HG03060 (cell line): ENCODE data around the gene KCTD4.

Experiments
- ATAC-seq: cut with Tn5 transposase; IDR thresholded peaks from one replicate; pipeline ENCODE4 v1.9.1; 2021; ENCODE audit warnings: low read depth, moderate number of reproducible peaks; ENCODE audit not compliant: unreplicated experiment

Gene KCTD4

GRCh38 chr13:45179428-45179827, 21.4 kb downstream of the KCTD4 start:
- ATAC-seq = no peak

- ATAC-seq = no peak
Measured at GRCh38 chr13:45178349-45179162, 22.3 kb downstream of the KCTD4 start.

- no peak for ATAC-seq
Measured at GRCh38 chr13:45174478-45174877, 26.4 kb downstream of the KCTD4 start.

GRCh38 chr13:45168555-45168930, 32.3 kb downstream of the KCTD4 start:
- ATAC-seq = no peak

GRCh38 chr13:45167611-45168554, 33.0 kb downstream of the KCTD4 start:
- no peak for ATAC-seq

DNA sequence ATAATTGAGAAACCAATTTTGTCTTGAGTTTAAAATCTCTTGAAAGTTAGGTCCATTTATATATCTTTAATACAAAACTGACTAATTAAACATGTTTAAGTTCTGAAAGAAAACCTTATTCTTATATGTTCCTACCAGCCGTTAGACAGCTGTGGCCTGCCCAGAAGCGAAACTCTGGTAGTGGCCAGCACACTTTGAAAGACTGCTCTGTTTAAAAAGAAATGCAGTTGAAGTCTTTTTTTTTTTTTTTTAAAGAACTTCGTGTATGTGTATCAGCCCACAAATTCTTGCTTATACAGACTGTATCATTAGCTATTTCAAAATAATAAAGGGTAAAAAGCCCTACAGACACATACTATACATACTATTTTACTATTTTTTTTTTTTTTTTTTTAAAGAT, 34.0 kb downstream of the KCTD4 start:
- no peak for ATAC-seq

GRCh38 chr13:45162821-45163220, 38.0 kb downstream of the KCTD4 start:
- ATAC-seq = no peak

- no peak for ATAC-seq
Measured at GRCh38 chr13:45162194-45162593, 38.7 kb downstream of the KCTD4 start.

GRCh38 chr13:45156565-45157361, 44.1 kb downstream of the KCTD4 start:
- no peak for ATAC-seq

- no peak for ATAC-seq
Measured at GRCh38 chr13:45149964-45150363, 50.9 kb downstream of the KCTD4 start.

DNA sequence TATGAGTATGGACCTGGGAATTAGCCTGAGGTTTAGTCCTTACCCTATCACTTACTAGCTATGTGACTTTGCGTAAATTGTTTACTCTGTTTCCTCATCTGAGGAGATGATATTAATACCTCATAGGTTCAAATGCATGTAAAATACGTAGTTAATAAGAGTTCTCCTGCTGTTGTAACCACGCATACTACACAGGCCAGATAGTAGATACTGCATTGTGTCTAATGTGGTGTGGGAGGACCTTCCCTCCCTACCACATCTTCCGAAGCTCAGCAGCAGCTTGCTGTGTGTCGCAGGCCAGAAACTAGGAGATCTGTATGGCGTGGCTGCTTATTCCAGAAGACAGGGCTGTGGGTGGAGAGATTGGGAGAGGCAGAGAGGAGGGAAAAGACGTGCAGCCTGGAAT, 57.5 kb downstream of the KCTD4 start:
- ATAC-seq = no peak
